NCI-H2196 treated with DMSO at 0.1 percent for 48 hours (cell line): Measurements from ENCODE around the gene TIMM23.

Source experiments
- DNase-seq: peaks from one replicate; lab custom pipeline; 2025; ENCODE audit not compliant: unreplicated experiment; lab: John Stamatoyannopoulos, UW

TIMM23 gene

GRCh38 chr10:46052057-46052790 lies 79.9 kb downstream of the TIMM23 start:
- DNase-seq: no peak

- DNase-seq: no peak
Measured at GRCh38 chr10:46052791-46053375, 80.6 kb downstream of the TIMM23 start.
